Measurements from ENCODE around the gene VPS13C.

The VPS13C gene, protein sequence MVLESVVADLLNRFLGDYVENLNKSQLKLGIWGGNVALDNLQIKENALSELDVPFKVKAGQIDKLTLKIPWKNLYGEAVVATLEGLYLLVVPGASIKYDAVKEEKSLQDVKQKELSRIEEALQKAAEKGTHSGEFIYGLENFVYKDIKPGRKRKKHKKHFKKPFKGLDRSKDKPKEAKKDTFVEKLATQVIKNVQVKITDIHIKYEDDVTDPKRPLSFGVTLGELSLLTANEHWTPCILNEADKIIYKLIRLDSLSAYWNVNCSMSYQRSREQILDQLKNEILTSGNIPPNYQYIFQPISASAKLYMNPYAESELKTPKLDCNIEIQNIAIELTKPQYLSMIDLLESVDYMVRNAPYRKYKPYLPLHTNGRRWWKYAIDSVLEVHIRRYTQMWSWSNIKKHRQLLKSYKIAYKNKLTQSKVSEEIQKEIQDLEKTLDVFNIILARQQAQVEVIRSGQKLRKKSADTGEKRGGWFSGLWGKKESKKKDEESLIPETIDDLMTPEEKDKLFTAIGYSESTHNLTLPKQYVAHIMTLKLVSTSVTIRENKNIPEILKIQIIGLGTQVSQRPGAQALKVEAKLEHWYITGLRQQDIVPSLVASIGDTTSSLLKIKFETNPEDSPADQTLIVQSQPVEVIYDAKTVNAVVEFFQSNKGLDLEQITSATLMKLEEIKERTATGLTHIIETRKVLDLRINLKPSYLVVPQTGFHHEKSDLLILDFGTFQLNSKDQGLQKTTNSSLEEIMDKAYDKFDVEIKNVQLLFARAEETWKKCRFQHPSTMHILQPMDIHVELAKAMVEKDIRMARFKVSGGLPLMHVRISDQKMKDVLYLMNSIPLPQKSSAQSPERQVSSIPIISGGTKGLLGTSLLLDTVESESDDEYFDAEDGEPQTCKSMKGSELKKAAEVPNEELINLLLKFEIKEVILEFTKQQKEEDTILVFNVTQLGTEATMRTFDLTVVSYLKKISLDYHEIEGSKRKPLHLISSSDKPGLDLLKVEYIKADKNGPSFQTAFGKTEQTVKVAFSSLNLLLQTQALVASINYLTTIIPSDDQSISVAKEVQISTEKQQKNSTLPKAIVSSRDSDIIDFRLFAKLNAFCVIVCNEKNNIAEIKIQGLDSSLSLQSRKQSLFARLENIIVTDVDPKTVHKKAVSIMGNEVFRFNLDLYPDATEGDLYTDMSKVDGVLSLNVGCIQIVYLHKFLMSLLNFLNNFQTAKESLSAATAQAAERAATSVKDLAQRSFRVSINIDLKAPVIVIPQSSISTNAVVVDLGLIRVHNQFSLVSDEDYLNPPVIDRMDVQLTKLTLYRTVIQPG (N-terminal part only)

DNA sequence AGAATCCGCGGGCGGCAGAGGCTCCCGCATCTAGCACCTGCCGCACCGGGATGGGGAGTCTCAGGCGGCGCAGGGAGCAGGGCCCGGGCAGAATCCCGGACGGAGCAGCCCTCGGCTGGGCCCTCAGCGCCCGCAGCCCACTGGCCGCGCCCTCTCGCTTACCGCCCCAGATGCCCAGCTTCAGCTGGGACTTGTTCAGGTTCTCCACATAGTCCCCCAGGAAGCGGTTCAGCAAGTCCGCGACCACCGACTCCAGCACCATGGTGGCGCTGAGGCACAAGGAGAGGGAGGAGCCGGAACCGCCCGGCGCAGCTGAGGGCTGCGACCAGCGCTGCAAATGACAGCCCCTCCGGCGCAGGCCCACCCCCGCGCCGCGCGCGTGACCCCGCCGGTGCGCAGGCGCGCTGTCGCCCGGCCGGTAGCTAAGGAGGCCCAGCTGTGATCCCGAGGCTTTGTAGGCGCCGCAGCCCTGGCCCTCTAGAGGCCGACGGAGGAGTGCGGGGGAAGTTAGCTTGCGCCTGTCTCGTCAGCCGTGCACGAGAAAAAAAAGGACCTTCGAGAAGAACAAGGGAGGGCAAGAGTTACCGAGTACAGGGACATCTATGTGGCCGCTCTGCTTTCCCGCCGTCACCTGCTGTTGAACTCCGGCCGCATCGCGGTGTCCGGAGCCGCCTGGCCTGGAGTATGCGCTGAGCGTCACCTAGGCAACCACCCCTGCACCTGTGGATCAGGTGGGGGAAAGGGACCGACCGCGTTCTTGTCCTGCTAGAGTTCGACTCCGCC lies at the start of gene VPS13C:
Gene VPS13C, minus strand, starts transcription at position 335 of the 783 bp plus-strand sequence. Its CDS starts 73 bp downstream, at position 262.
- DNase-seq: peak; percentile 84 to 88

- no peak for DNase-seq
Observed at GRCh38 chr15:62109437-62109836, 49.2 kb upstream of the VPS13C start.

DNA sequence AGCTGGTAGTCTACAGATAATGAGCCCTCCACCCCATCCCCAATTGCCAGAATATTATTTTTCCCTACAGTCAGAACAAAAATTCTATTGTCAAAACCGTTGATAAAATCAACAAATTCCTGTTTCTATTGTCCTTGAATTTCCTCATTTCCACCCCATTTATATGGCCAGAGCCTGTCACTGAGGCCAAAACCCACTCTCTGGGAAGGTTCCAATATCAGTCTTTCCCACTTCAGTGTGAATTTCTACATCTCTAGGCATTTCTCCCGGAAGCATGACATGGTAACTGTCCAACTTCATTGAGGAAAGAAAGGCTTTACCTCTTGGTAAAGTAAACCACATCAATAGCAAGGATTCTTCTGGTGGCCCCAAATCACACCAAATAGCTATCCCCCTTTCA lies 48.2 kb upstream of the VPS13C start:
- no peak for DNase-seq

GRCh38 chr15:62107571-62108121 lies 47.4 kb upstream of the VPS13C start:
- DNase-seq: no peak

DNA sequence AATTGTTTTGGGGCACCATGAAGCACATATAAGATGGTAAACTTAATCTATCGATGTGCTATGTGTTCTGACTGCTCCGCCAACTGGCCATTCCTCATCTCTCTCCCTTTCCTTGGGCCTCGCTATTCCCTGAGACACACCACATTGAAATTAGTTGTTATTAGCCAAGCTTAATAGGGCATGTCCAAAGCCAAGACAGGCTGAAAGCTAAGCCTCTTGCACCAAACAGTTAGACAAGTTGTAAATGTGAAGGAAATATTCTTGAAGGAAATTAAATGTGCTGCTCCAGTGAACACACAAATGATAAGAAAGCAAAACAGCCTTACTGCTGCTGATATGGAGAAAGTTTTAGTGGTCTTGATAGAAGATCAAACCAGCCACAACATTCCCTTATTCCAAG lies 45.8 kb upstream of the VPS13C start:
- no peak for DNase-seq

DNA sequence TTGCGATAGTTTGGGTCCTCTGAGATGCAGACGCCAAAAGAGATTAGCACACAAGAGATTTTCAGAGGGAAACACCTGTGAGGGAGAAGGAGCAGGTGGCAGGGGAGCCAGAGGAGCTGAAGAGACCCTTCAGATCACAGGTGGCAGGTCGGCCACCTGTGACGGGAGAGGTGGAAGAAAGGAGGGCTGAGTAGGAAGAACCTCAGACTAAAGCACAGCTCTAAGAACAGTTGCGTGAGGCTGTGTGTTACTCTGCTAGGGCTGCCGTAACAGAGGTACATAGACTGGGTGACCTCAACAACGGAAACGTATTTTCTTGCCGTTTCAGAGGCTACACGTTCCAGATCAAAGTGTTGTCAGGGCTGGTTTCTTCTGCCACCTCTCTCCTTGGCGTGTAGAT lies 45.0 kb upstream of the VPS13C start:
- no peak for DNase-seq

DNA sequence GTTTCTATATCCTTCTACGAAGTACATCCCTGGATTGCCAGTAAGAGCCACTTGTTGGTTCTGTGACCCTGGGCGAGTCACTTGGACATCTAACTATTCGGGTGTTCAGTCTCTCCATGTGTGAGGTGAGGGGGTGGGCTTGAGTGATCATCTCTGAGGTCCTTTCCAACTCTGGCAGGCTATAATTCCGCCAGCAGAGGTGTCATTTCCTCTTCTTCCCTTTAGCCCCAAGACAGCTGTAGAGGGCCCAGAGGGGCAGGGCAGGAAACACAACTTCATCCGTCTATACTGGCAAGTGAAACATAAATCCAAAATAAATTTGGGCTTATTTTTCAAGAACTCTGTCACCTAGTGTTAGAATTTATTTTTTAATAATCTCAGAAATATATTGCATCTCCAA lies 44.6 kb upstream of the VPS13C start:
- DNase-seq: no peak

- no peak for DNase-seq
Observed at GRCh38 chr15:62104401-62104800, 44.2 kb upstream of the VPS13C start.

GRCh38 chr15:62103431-62103830 lies 43.2 kb upstream of the VPS13C start:
- DNase-seq: no peak

DNA sequence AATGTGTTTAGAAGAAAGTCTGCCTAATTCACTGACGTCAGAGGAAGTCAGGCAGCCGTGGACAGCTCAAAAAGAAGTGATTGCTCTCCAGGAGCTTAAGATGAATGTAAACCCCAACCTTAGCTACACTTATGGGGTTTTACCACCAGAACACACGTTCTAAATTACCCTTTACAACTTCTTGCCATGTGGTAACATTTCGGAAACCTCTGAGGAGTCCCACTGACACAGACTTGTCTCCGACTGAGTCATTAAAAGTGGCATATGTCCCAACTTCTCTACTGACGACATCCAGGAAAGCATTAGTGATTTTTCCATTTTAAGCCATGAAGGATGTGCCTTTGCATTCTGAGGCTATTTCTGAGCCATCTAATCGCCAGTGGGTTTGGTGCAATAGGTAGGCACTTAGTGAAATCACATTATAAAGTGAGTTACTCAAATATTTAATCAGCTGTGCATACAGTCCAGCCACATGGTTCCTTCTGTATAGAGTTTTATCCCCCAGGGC lies 38.9 kb upstream of the VPS13C start:
- no peak for DNase-seq

- no peak for DNase-seq
Observed at GRCh38 chr15:62094388-62094787, 34.1 kb upstream of the VPS13C start.

DNA sequence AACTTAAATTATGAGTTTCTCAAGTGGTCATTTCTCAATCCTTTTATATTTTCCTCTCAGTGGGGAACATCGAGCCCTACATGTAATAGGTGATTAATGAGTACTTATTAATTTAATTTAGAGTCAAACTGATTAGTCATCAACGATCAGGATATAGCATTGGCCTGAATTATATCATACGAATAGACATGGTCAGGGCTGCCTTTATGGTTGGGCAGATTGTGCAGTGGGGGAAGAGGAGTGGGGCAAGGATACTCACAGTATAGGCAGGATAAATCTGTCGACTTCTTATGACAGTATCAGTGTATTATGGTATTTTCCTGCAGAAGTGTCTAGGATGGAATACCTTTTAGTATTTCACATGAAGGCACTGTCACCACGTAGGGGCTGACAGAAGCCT lies 33.6 kb upstream of the VPS13C start:
- no peak for DNase-seq

- DNase-seq: no peak
Observed at GRCh38 chr15:62090988-62091387, 30.7 kb upstream of the VPS13C start.

DNA sequence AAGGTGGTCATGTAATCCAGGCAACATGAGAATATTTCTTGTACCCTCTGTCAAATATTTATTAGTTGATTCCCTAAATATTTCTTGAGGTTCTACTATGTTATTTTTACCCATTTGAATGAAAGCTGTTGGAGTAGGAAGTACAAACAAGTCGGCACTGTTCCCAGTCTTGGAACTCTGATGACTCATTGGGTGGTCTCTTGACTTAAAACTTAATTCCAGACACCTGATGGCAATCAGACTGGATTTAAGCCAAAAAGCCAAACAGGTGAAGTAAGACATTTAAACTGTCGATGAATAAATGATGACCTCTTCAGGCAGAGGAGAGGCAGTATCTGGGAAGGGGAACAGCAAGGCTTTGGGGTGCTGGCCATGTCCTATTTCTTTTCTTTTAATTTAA lies 29.4 kb upstream of the VPS13C start:
- no peak for DNase-seq

DNA sequence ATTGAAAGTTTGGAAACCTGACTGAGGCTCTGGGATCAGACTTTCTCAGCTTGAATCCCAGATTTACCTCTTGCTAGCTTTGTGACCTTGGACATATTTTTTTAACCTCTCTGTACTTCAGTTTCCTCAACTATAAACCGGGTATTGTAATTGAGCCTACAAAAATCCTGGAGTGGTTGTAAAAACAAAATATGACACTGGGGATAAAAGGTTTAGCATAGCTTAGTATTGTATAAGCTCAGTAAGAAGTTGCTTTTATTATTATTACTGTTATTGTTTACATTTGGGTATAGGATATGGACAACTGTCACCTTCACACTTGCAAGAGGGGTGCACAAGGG lies 28.1 kb upstream of the VPS13C start:
- DNase-seq: no peak

DNA sequence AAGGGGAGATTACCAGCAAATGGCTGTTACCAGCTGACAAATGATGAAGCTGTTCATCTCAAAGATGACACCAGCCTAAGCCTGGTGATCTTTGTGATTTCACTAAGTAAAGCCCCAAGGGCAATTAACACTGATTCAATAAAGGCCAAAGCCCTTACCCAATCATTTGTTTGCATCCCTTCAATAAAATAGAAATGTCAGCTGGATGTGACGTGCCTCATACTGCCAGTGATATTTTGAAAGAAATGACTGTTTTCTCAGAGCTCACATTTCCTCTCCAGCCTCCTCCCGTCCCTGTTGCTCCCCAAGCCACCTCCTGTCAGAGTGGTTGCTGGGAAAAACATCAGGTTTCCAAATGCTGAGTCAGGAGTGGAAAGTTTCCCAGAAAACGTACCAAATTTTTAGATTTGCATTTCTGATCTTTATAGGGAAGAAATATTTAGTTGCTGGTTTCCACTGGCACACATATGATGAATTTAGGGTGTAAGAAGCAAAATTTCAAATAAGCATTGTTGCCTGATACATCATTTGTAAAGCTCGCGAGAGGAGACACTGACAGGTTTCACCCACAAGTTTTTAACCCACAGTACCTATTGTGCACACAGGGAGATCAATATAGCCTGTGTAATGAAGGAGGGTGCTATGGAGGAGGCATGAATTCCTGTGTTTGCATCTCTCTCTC lies 27.6 kb upstream of the VPS13C start:
- no peak for DNase-seq

DNA sequence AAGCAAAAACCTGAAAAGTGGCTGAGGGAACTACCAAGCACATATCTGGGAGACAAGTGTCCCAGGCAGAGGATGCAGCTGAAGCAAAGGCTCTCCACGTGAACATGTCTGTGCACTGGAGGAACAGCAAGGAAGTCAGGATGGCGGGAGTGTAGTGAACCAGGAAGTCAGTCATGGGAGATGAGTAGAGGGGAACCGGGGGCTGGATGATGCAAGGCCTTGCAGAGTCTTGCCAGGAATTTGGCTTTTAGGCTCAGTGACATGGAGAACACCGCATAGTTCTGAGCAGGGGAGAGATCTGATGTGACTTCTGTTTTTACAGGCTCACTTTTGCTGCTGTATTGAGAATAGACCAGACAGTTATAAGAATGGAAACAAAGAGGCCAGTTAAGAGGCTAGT lies 25.5 kb upstream of the VPS13C start:
- DNase-seq: no peak

DNA sequence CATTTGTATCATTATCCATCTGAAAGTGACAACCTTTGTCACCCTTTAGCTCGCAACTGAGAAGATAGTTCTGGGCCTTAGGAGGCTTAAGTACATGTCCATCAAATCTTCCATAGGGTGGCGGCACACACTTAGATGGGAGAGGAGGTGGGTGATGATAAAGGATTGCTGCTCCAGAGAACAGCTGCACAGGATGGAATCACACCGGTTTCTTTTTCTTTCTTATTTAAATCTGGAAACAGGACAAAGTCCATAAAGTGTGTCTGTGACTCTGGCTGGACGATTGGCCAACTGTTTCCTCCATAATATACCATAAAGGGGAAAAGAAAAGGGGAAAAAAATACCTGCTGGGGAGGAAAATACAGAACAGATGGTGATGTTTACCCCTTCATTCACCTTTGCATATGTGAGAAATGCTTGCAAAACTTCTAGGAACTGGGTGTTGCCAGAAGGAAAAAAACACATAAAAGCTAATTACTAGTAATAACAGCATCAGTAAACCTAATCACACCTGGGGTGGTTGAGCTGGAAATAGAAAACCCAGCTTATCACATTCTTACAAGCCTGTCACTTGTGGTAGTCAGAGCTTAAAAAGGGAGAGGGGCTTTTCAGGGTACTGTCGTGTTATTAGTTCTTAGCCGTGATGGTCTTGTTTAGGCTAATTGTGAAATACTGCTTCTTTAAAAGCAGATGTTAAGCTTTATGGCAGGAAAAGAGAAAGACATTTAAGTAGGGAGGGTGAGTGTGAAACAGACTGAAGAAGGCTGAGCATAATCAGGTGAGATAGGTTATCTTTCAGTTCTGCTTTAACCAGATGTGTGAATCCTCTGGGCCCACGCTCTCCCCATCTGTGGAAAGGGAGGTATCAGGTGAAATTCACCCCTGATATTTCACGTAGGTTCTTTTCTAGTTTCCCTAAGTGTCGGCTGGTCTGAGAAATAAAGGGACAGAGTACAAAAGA lies 23.2 kb upstream of the VPS13C start:
- DNase-seq: no peak

GRCh38 chr15:62079594-62079993 lies 19.3 kb upstream of the VPS13C start:
- no peak for DNase-seq

All from stimulated activated CD4-positive, alpha-beta T cell treated with anti-CD3 and anti-CD28 coated beads, Interleukin-4, amount 100 ng/mL, for 4 hours (primary cell).